H1 (cell line): ENCODE data around the gene OR4K14. TPM values are rescaled to one million over a fixed set of nuclear protein-coding genes. Genes with fewer than 3 reads are reported as not detected.

Experiments
- CTCF ChIA-PET: fragments of 300-600 bp; sonication (Branson Sonifier 250); formaldehyde crosslinking; loops from one replicate; lab custom pipeline; 2021; ENCODE audit not compliant: partially characterized antibody; lab: Charles Lee
- POLR2A ChIA-PET: fragments of 300-600 bp; sonication (Branson Sonifier 250); formaldehyde crosslinking; loops from one replicate; lab custom pipeline; 2021; ENCODE audit warnings: inconsistent platforms; ENCODE audit not compliant: partially characterized antibody; lab: Charles Lee
- DNase-seq, 2 experiments: peaks; one replicate each; pipeline versions ENCODE4 v3.0.0 to v3.0.0-alpha.2; 2010 to 2022; ENCODE audit warnings: low spot score in 2 of 2, low read depth in 1 of 2, mixed read lengths in 1 of 2
- FAIRE-seq: peaks from 2 replicates; lab custom pipeline; 2011; peaks lifted over from hg19 to GRCh38; lab: Jason Lieb, UNC
- H2AFZ ChIP-seq: 2 replicates; pipeline ENCODE4 v1.8.1; 2012; ENCODE audit warnings: low read length, inconsistent platforms
- H2AK5ac ChIP-seq: 2 replicates; pipeline ENCODE4 v1.6.1; 2013; ENCODE audit warnings: low read depth, low read length
- H2BK120ac ChIP-seq: replicated peaks from 2 replicates; pipeline ENCODE3; 2013; ENCODE audit warnings: low read depth, low read length, inconsistent platforms
- H2BK12ac ChIP-seq: 2 replicates; pipeline ENCODE4 v1.6.1; 2013; ENCODE audit warnings: low read depth, low read length
- H2BK15ac ChIP-seq: 2 replicates; pipeline ENCODE4 v1.6.1; 2013; ENCODE audit warnings: low read length
- H2BK20ac ChIP-seq: 2 replicates; pipeline ENCODE4 v1.6.1; 2013; ENCODE audit warnings: low read length
- H2BK5ac ChIP-seq: 2 replicates; pipeline ENCODE4 v1.6.1; 2013; ENCODE audit warnings: low read depth, low read length
- H3K14ac ChIP-seq: 2 replicates; pipeline ENCODE4 v1.6.1; 2013; ENCODE audit warnings: inconsistent platforms; ENCODE audit not compliant: insufficient read length
- H3K18ac ChIP-seq: 2 replicates; pipeline ENCODE4 v1.6.1; 2013; ENCODE audit warnings: low read length; ENCODE audit errors: extremely low read depth
- H3K23ac ChIP-seq: 2 replicates; pipeline ENCODE4 v1.6.1; 2013; ENCODE audit warnings: inconsistent platforms; ENCODE audit not compliant: insufficient read length
- H3K23me2 ChIP-seq: 2 replicates; pipeline ENCODE4 v1.6.1; 2013; ENCODE audit warnings: low read depth, low read length
- H3K27ac ChIP-seq: 2 replicates; pipeline ENCODE4 v1.6.1; 2011; ENCODE audit warnings: low read depth, low read length, inconsistent platforms
- H3K27me3 ChIP-seq, 4 experiments: replicated peaks in 1 of 4; 1 replicate in 1 of 4; 2 replicates in 3 of 4; pipeline versions ENCODE4 v1.6.1 to v1.8.1; 2011 to 2013; ENCODE audit warnings: low read length in 3 of 4, mild to moderate bottlenecking in 3 of 4, inconsistent platforms in 2 of 4, mixed read lengths in 2 of 4, moderate library complexity in 1 of 4; ENCODE audit not compliant: control insufficient read depth in 3 of 4, insufficient read depth in 3 of 4; ENCODE audit errors: extremely low read depth in 1 of 4
- H3K36me3 ChIP-seq, 4 experiments: 2 replicates each; pipeline versions ENCODE4 v1.6.1 to v1.8.1; 2011 to 2013; ENCODE audit warnings: mild to moderate bottlenecking in 4 of 4, low read length in 3 of 4, moderate library complexity in 2 of 4, control low read depth in 1 of 4, inconsistent platforms in 1 of 4; ENCODE audit not compliant: insufficient read depth in 4 of 4, control insufficient read depth in 2 of 4
- H3K4ac ChIP-seq: replicated peaks from 2 replicates; pipeline ENCODE3; 2013; ENCODE audit warnings: low read length, low read depth, mixed read lengths, inconsistent platforms; ENCODE audit not compliant: insufficient read length
- H3K4me1 ChIP-seq, 4 experiments: replicated peaks in 1 of 4; 1 replicate in 1 of 4; 2 replicates in 3 of 4; pipeline versions ENCODE4 v1.6.1 to v1.8.1; 2011 to 2013; ENCODE audit warnings: low read length in 3 of 4, inconsistent platforms in 2 of 4, mixed read lengths in 1 of 4; ENCODE audit not compliant: insufficient read depth in 4 of 4, control insufficient read depth in 3 of 4
- H3K4me2 ChIP-seq, 2 experiments: 2 replicates each; pipeline versions ENCODE4 v1.6.1 to v1.8.1; 2011 to 2013; ENCODE audit warnings: low read depth in 2 of 2, low read length in 2 of 2, control low read depth in 1 of 2, inconsistent platforms in 1 of 2, mild to moderate bottlenecking in 1 of 2; ENCODE audit not compliant: insufficient read depth in 1 of 2
- H3K4me3 ChIP-seq, 4 experiments: fragments of 200-600, 300-600 bp in 1 of 4; sonication (generic), shearing (Covaris generic), sonication (Bioruptor Twin) in 1 of 4; 2 replicates each; pipeline versions ENCODE4 v1.5.1 to v1.8.1; 2011 to 2016; ENCODE audit warnings: low read length in 4 of 4, low read depth in 3 of 4, control low read depth in 2 of 4, inconsistent platforms in 2 of 4, mild to moderate bottlenecking in 2 of 4, mixed read lengths in 1 of 4, moderate library complexity in 1 of 4; ENCODE audit not compliant: insufficient read depth in 2 of 4; ENCODE audit errors: extremely low read depth in 1 of 4
- H3K56ac ChIP-seq: replicated peaks from 2 replicates; pipeline ENCODE3; 2013; ENCODE audit warnings: low read depth, mild to moderate bottlenecking, mixed read lengths, low read length, inconsistent platforms; ENCODE audit not compliant: insufficient read length
- H3K79me1 ChIP-seq: 2 replicates; pipeline ENCODE4 v1.6.1; 2013; ENCODE audit warnings: low read depth, low read length, control low read depth
- H3K79me2 ChIP-seq, 2 experiments: 2 replicates each; pipeline versions ENCODE4 v1.6.1 to v1.8.1; 2012 to 2013; ENCODE audit warnings: low read length in 2 of 2, mild to moderate bottlenecking in 2 of 2, inconsistent platforms in 1 of 2; ENCODE audit not compliant: insufficient read depth in 2 of 2, control insufficient read depth in 1 of 2
- H3K9ac ChIP-seq, 4 experiments: replicated peaks in 1 of 4; 1 replicate in 1 of 4; 2 replicates in 3 of 4; pipeline versions ENCODE4 v1.6.1 to v1.8.1; 2011 to 2013; ENCODE audit warnings: low read depth in 3 of 4, low read length in 3 of 4, control low read depth in 2 of 4, mild to moderate bottlenecking in 2 of 4, moderate library complexity in 2 of 4, inconsistent platforms in 1 of 4; ENCODE audit errors: extremely low read depth in 1 of 4
- H3K9me3 ChIP-seq, 2 experiments: 2 replicates each; pipeline versions ENCODE4 v1.6.1 to v1.8.1; 2012 to 2013; ENCODE audit warnings: mild to moderate bottlenecking in 2 of 2, moderate library complexity in 2 of 2, control low read depth in 1 of 2, inconsistent platforms in 1 of 2, low read depth in 1 of 2, low read length in 1 of 2, mixed read lengths in 1 of 2; ENCODE audit not compliant: insufficient read depth in 2 of 2
- H4K20me1 ChIP-seq, 2 experiments: replicated peaks in 1 of 2; 2 replicates each; pipeline versions ENCODE3 to v1.8.1; 2011 to 2013; ENCODE audit warnings: inconsistent platforms in 2 of 2, low read length in 2 of 2, mild to moderate bottlenecking in 1 of 2; ENCODE audit not compliant: insufficient read depth in 2 of 2, control insufficient read depth in 1 of 2
- H4K5ac ChIP-seq: 2 replicates; pipeline ENCODE4 v1.6.1; 2013; ENCODE audit warnings: low read length, low read depth, mixed read lengths, inconsistent platforms; ENCODE audit not compliant: insufficient read length
- H4K8ac ChIP-seq: 2 replicates; pipeline ENCODE4 v1.8.0; 2013; ENCODE audit warnings: mild to moderate bottlenecking, moderate library complexity, low read length, inconsistent platforms; ENCODE audit not compliant: insufficient read depth; ENCODE audit errors: extremely low read depth
- H4K91ac ChIP-seq: replicated peaks from 2 replicates; pipeline ENCODE3; 2013; ENCODE audit warnings: low read length, mixed read lengths, inconsistent platforms; ENCODE audit not compliant: insufficient read length
- CBX5 ChIP-seq: fragments of 300-800, 300-1000 bp; sonication (generic); IDR thresholded peaks from 2 replicates; pipeline ENCODE4 v1.7.1; 2016; ENCODE audit warnings: antibody characterized with exemption, low read length, low read depth
- CREB1 ChIP-seq: IDR thresholded peaks from 2 replicates; pipeline ENCODE4 v1.6.1; 2012; ENCODE audit warnings: inconsistent platforms
- CTBP2 ChIP-seq: IDR thresholded peaks from 2 replicates; pipeline ENCODE4 v1.7.0; 2011; ENCODE audit warnings: borderline replicate concordance, mild to moderate bottlenecking, moderate library complexity, mixed read lengths, low read length; ENCODE audit not compliant: insufficient read depth, insufficient read length
- FOSL1 ChIP-seq: IDR thresholded peaks from 2 replicates; pipeline ENCODE4 v1.6.1; 2011; ENCODE audit warnings: mild to moderate bottlenecking, low read depth, low read length, moderate library complexity; ENCODE audit not compliant: insufficient read depth
- NANOG ChIP-seq: IDR thresholded peaks from 2 replicates; pipeline ENCODE4 v1.6.1; 2011; ENCODE audit warnings: low read length, low read depth, mild to moderate bottlenecking, inconsistent platforms; ENCODE audit not compliant: insufficient read depth, poor library complexity, severe bottlenecking
- SAP30 ChIP-seq: fragments of 300-600 bp; sonication (generic); IDR thresholded peaks from 2 replicates; pipeline ENCODE4 v1.7.1; 2012; ENCODE audit warnings: low read length, moderate library complexity, mild to moderate bottlenecking, inconsistent platforms; ENCODE audit not compliant: insufficient read depth, insufficient replicate concordance
- SIX5 ChIP-seq: IDR thresholded peaks from 2 replicates; pipeline ENCODE4 v1.6.1; 2011; ENCODE audit warnings: mild to moderate bottlenecking, low read depth, low read length
- TEAD4 ChIP-seq: IDR thresholded peaks from 2 replicates; pipeline ENCODE4 v1.6.1; 2012; ENCODE audit warnings: low read depth, low read length, inconsistent platforms, mixed read lengths
- ZNF274 ChIP-seq: IDR thresholded peaks from 2 replicates; pipeline ENCODE4 v1.7.0; 2012; ENCODE audit warnings: low read length, borderline replicate concordance; ENCODE audit errors: extremely low read depth
- WGBS, 2 experiments: shearing (Covaris generic) in 1 of 2; methylation state at CpG; one replicate each; pipeline versions ENCODE4 v1.1.6 to v1.1.7; 2013 to 2015; ENCODE audit warnings: low lambda C conversion rate in 2 of 2, mixed read lengths in 2 of 2, inconsistent platforms in 1 of 2, low coverage in 1 of 2, missing lambda C conversion rate in 1 of 2; ENCODE audit not compliant: insufficient replicate concordance in 2 of 2, insufficient coverage in 1 of 2, insufficient read length in 1 of 2; ENCODE audit errors: extremely low coverage in 1 of 2, missing lambda C conversion rate in 1 of 2; 5-methylcytosine and 5-hydroxymethylcytosine counted together
- polyA plus RNA-seq, 7 experiments: library from polyadenylated mRNA; depleted of rRNA in 3 of 7; stranded (reverse) in 5 of 7; unstranded in 2 of 7; fragments of >200 nt in 5 of 7; fragments of 200-250 nt in 2 of 7; gene quantifications; 1 replicate in 5 of 7; 2 replicates in 1 of 7; 4 replicates in 1 of 7; pipeline versions ENCODE4 v1.2.1 to v1.2.3, GENCODE V29; 2011 to 2013; ENCODE audit warnings: missing spikeins in 2 of 7, mixed read lengths in 2 of 7
- total RNA-seq: library from RNA; stranded (reverse); fragmentation: NEBNext Ultra II Directional; extraction: Animal tissue kit (Norgen Biotek cat#: 25700); gene quantifications from 2 replicates; pipeline ENCODE4 v1.2.1, GENCODE V29; 2021
- TF ChIP-seq, protein P1 (sequence below): IDR thresholded peaks from 2 replicates; pipeline ENCODE4 v1.6.1; 2012; ENCODE audit warnings: inconsistent platforms

Gene OR4K14
- total and polyA plus RNA-seq, 2 of the 8 experiments (the other 6 are each of a cell fraction or from before 2014, with no cell fraction given), result not detected

DNA sequence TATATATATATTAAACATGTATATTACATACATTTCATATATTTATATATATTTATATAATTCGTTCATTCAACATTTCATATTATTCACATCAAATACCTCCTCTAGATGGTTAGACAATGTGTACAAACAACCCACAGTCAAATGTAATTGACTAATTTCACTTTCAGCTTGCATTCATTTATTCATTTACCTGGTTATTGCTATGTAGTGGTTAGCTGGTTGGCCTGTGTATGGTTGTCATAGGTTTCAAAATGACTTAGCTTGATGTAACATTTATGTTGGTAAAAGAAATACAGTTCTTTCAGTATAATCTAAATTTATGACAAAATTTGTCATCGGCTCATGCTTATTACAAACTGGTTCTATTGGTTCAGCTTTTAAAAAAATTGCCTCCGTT, 16.3 kb upstream of the OR4K14 start:
- no peak overlapping the region for H2BK5ac ChIP-seq
- FAIRE-seq (no peak), DNase-seq (no peak)
- 65% methylated on average over 3 of the region's 3 CpGs; no CpG with 5 or more reads in 1 of the 2 experiments for WGBS, 2 experiments
- no peak overlapping the region for H3K9ac ChIP-seq
- no peaks in the 10 kb centered on the region for H3K23me2 ChIP-seq
- H4K8ac ChIP-seq, result no peak overlapping the region
- H2BK120ac ChIP-seq, result no peak overlapping the region
- peaks cover 38 to 44% of the 10 kb centered on the region in 2 experiments for H3K9me3 ChIP-seq
- no peaks in the 10 kb centered on the region for H4K20me1 ChIP-seq
- no peak overlapping the region for H2AFZ ChIP-seq
- no peak overlapping the region for H3K4me2 ChIP-seq
- no peak overlapping the region for H3K18ac ChIP-seq
- H3K4me3 ChIP-seq, result no peak overlapping the region
- no peaks in the 10 kb centered on the region for H3K4me1 ChIP-seq
- no peak overlapping the region for H3K27ac ChIP-seq
- H2BK12ac ChIP-seq, result no peak overlapping the region
- H3K36me3 ChIP-seq, result no peaks in the 10 kb centered on the region; a peak in 1 of 8 replicates
- no peaks in the 10 kb centered on the region for H3K79me2 ChIP-seq
- no peak overlapping the region for H3K56ac ChIP-seq
- ChIA-PET CTCF (no interaction called here), POLR2A (no interaction called here)
- H3K79me1 ChIP-seq, result no peaks in the 10 kb centered on the region
- H3K14ac ChIP-seq, result no peak overlapping the region
- H3K23ac ChIP-seq, result no peak overlapping the region
- H4K5ac ChIP-seq, result no peak overlapping the region
- H2BK20ac ChIP-seq, result no peak overlapping the region
- H3K4ac ChIP-seq, result no peak overlapping the region
- no peak overlapping the region for H2AK5ac ChIP-seq
- H2BK15ac ChIP-seq, result no peak overlapping the region
- H3K27me3 ChIP-seq, result no peaks in the 10 kb centered on the region
- H4K91ac ChIP-seq, result no peak overlapping the region
- TF ChIP-seq TEAD4 (no peak), SAP30 (no peak), CBX5 (no peak), CREB1 (no peak), FOSL1 (no peak), SIX5 (no peak), CTBP2 (no peak), ZNF274 (no peak), NANOG (no peak)
- TF ChIP-seq, protein P1, sequence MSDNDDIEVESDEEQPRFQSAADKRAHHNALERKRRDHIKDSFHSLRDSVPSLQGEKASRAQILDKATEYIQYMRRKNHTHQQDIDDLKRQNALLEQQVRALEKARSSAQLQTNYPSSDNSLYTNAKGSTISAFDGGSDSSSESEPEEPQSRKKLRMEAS, result no peak
